Right lobe of liver (tissue), 6 donors: Measurements from ENCODE around the gene FCRL1. TPM values are rescaled to one million over a fixed set of nuclear protein-coding genes. Genes with fewer than 3 reads are reported as not detected.
A peak's percentile ranks its signal among the peaks of the same experiment; 100 is the strongest.

ENCODE experiments used
- ATAC-seq, 4 donors: fragments of 200-7000 bp; cut with Tn5 transposase; one replicate each; pipeline ENCODE4 v1.9.1; 2020; ENCODE audit warnings: mild to moderate bottlenecking in 4 of 4, moderate library complexity in 4 of 4
- DNase-seq, 3 donors: peaks; one replicate each; pipeline ENCODE4 v3.0.0-alpha.2; 2020
- H3K27ac ChIP-seq, 3 donors: fragments of 200-600 bp; one replicate each; pipeline ENCODE4 v1.8.0; 2022
- H3K27me3 ChIP-seq, 2 donors: fragments of 200-600 bp; one replicate each; pipeline ENCODE4 v1.8.0; 2022
- H3K36me3 ChIP-seq, 4 donors: fragments of 200-600 bp; sonication (generic) in 1 of 4; one replicate each; pipeline versions ENCODE4 v1.5.1 to v1.8.0; 2017 to 2022; ENCODE audit warnings: control low read depth in 1 of 4
- H3K4me1 ChIP-seq, 4 donors: fragments of 200-600 bp; sonication (generic) in 1 of 4; one replicate each; pipeline versions ENCODE4 v1.5.1 to v1.8.0; 2017 to 2022; ENCODE audit warnings: control low read depth in 1 of 4
- H3K4me3 ChIP-seq, 3 donors: fragments of 200-600 bp; one replicate each; pipeline ENCODE4 v1.8.0; 2022
- H3K9me3 ChIP-seq, 4 donors: fragments of 200-600 bp; sonication (generic) in 1 of 4; one replicate each; pipeline versions ENCODE4 v1.5.1 to v1.8.0; 2017 to 2022; ENCODE audit warnings: control low read depth in 1 of 4
- POLR2A ChIP-seq: fragments of 450-650 bp; IDR thresholded peaks from one replicate; pipeline ENCODE4 v1.6.1; 2017; ENCODE audit warnings: antibody characterized with exemption, mild to moderate bottlenecking
- WGBS: methylation state at CpG from one replicate; pipeline ENCODE4 v1.1.6; 2018; ENCODE audit warnings: low coverage, low lambda C conversion rate; ENCODE audit not compliant: insufficient coverage; ENCODE audit errors: missing lambda C conversion rate; 5-methylcytosine and 5-hydroxymethylcytosine counted together
- intact Hi-C, 2 donors: fragments of 100-400 bp; cut with DNase I; formaldehyde crosslinking; loops; one replicate each; pipeline versions ENCODE4 v1.11.2 to v1.14.1; 2022
- total RNA-seq, 6 experiments: library from RNA; depleted of rRNA in 2 of 6; stranded (reverse); fragments of >200 nt in 2 of 6; fragmentation: NEBNext Ultra II Directional in 3 of 6; extraction: Animal tissue kit (Norgen Biotek cat#: 25700) in 3 of 6; gene quantifications; one replicate each; pipeline versions ENCODE4 v1.1.0 to v1.2.4, GENCODE V29; 2016 to 2023
- TF ChIP-seq, protein P1 (sequence below), 4 donors: fragments of 200-600 bp in 3 of 4; fragments of 450-650 bp in 1 of 4; IDR thresholded peaks; one replicate each; pipeline versions ENCODE4 v1.5.1 to v1.8.0; 2016 to 2022; ENCODE audit warnings: antibody characterized with exemption in 4 of 4, mild to moderate bottlenecking in 2 of 4
- donor health status: DM: no; HTN: yes; CAD: no.
- donor health status: DM: no; HTN: no; CAD: no.
- donor health status: DM: no; HTN: no; CAD: no.
- donor health status: DM: no; HTN: yes; CAD: no.
- donor health status: DM: no; HTN: yes; CAD: no.

FCRL1 gene
- total RNA-seq, 6 experiments from 2014 or later = 0.12 to 0.24 TPM; not detected in 4

DNA sequence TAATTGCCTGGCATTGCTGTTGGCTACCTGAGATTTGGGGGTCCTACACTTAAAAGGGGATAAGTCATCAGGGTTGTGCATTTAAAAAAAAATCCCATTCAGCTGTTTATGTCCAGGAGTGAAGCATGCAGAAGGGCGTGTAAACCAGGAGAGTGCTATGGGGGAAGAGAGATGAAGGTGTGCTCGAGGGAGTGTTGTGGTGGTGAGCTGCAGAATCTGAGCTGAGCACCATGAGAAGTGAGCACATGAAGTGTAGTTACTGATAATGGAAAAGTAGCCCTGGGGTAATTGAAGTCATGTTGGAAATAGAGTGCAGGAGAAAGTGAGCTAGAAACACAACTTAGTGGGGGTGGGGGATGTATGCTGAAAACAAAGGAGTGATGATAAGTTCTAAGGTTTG, 705 bp downstream of the FCRL1 start:
- no peaks in the 10 kb centered on the region for H3K27me3 ChIP-seq
- H3K9me3 ChIP-seq = no peaks in the 10 kb centered on the region
- H3K4me1 ChIP-seq = no peaks in the 10 kb centered on the region
- H3K27ac ChIP-seq = no peak overlapping the region
- WGBS = 61% methylated on average over 2 of the region's 2 CpGs
- TF ChIP-seq, protein P1, sequence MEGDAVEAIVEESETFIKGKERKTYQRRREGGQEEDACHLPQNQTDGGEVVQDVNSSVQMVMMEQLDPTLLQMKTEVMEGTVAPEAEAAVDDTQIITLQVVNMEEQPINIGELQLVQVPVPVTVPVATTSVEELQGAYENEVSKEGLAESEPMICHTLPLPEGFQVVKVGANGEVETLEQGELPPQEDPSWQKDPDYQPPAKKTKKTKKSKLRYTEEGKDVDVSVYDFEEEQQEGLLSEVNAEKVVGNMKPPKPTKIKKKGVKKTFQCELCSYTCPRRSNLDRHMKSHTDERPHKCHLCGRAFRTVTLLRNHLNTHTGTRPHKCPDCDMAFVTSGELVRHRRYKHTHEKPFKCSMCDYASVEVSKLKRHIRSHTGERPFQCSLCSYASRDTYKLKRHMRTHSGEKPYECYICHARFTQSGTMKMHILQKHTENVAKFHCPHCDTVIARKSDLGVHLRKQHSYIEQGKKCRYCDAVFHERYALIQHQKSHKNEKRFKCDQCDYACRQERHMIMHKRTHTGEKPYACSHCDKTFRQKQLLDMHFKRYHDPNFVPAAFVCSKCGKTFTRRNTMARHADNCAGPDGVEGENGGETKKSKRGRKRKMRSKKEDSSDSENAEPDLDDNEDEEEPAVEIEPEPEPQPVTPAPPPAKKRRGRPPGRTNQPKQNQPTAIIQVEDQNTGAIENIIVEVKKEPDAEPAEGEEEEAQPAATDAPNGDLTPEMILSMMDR (IDR thresholded peaks at IDR 0.05) = no peak
- no peak for TF ChIP-seq POLR2A
- no peaks in the 10 kb centered on the region for H3K36me3 ChIP-seq
- H3K4me3 ChIP-seq = no peak overlapping the region
- DNase-seq (no peak), ATAC-seq (no peak)
- intact Hi-C loops = no loop called here

DNA sequence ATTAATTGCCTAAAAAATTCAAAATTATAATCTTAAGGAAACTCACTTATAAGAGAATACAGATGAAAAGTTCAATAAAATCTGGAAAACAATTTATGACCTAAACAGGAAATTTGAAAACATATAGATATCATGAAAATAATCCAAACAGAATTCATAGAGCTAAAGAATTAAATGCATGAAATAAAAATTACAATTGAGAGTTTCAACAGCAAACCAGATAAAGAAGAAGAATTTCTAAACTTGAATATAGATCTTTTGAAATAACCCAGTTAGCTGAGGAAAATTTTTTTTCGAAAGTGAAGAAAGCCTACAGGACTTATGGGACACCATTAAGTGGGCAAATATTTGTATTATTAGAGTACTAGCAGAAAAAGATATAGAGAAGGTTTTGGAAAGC, 6.7 kb downstream of the FCRL1 start:
- DNase-seq (no peak), ATAC-seq (no peak)
- H3K9me3 ChIP-seq = no peaks in the 10 kb centered on the region
- H3K27me3 ChIP-seq = no peaks in the 10 kb centered on the region
- intact Hi-C loops = no loop called here
- no peaks in the 10 kb centered on the region for H3K4me1 ChIP-seq
- TF ChIP-seq, protein P1 (IDR thresholded peaks at IDR 0.05) = no peak
- TF ChIP-seq POLR2A = no peak
- WGBS = 13% methylated on average over 1 of the region's 1 CpG
- no peak overlapping the region for H3K4me3 ChIP-seq
- H3K36me3 ChIP-seq = no peaks in the 10 kb centered on the region
- no peak overlapping the region for H3K27ac ChIP-seq

DNA sequence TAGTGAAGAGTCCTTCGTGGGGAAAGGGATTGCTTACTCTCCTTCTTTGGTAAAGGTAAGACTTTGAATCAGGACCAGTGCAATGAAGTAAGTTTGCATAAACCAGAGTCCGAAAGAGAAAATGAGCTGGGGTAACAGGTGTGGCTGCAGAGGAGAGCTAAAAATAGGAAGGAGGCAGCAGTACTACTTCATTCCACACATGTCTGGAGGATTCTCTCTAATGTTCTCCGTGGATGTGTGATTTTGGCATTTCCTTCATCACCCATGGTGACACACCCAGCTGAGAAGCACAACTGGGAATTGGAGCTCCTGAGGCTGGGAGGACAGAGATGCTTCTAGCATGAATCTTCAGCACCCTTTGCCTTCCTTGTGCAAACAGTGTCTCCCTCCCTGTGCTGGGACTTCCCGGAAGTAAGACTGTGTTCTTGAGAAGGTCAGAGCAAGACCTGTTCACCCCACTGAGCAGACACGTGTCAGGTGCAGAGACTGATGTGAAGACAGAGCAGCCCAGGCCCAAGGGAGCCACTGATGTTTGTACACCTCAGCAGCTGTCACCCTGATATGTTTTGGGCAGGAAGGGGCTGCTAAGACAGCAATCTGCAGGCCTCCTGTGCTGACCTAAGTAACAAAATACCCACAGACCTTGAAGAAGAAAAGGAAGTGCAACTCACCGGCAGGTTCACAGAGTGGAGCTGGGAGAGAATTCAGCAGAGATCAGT, 13.3 kb downstream of the FCRL1 start:
- no peak overlapping the region for H3K27ac ChIP-seq
- intact Hi-C loops = no loop called here
- H3K4me3 ChIP-seq = no peak overlapping the region
- H3K4me1 ChIP-seq = no peaks in the 10 kb centered on the region
- DNase-seq (no peak), ATAC-seq (peak in 2 of 4 donors; percentile 23 to 24)
- no peaks in the 10 kb centered on the region for H3K9me3 ChIP-seq
- H3K27me3 ChIP-seq = no peaks in the 10 kb centered on the region
- no peaks in the 10 kb centered on the region for H3K36me3 ChIP-seq
- no peak for TF ChIP-seq POLR2A
- TF ChIP-seq, protein P1 (IDR thresholded peaks at IDR 0.05) = no peak
- WGBS = 43% methylated on average over 4 of the region's 6 CpGs

DNA sequence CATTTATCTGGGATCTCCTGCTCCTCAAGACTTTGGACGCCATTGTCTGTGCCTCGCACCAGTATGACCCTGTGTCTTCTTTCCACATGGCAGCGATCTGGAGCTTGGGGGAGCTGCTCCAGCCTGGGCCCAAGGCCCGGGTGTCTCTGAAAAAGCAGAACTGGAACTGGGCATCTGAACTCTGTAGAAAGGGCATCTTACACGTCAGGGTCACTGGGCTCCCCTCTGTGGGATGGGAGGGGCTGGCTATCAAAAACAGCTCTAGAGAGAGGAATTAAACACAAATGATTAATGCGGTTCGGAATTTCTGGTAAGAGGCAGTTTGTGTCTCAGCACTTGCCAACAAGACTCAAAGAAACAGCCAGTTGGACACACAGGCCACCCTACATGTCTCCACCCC, 16.1 kb downstream of the FCRL1 start:
- intact Hi-C loops = no loop called here
- Histone ChIP-seq H3K27ac (no peak overlapping the region), H3K4me1 (no peaks in the 10 kb centered on the region), H3K4me3 (no peak overlapping the region), H3K27me3 (no peaks in the 10 kb centered on the region), H3K36me3 (no peaks in the 10 kb centered on the region), H3K9me3 (no peaks in the 10 kb centered on the region)
- no peak for DNase-seq
- 21% methylated on average over 5 of the region's 7 CpGs for WGBS
- TF ChIP-seq, protein P1 (IDR thresholded peaks at IDR 0.05) = no peak
- TF ChIP-seq POLR2A = no peak
- ATAC-seq = peak; percentile 42 to 72 (median 65)
